Activated CD4-positive, alpha-beta T cell treated with anti-CD3 and anti-CD28 coated beads, Interleukin-2, Interleukin-4, amounts not matched to agents 100 ng/mL and 50 ng/mL, durations not matched to agents 16 hours and 8 hours (primary cell): ENCODE measurements around the gene DPM3.

Source experiments
- DNase-seq: peaks from one replicate; pipeline ENCODE4 v3.0.0-alpha.2; 2020; ENCODE audit warnings: low spot score

DPM3 gene

DNA sequence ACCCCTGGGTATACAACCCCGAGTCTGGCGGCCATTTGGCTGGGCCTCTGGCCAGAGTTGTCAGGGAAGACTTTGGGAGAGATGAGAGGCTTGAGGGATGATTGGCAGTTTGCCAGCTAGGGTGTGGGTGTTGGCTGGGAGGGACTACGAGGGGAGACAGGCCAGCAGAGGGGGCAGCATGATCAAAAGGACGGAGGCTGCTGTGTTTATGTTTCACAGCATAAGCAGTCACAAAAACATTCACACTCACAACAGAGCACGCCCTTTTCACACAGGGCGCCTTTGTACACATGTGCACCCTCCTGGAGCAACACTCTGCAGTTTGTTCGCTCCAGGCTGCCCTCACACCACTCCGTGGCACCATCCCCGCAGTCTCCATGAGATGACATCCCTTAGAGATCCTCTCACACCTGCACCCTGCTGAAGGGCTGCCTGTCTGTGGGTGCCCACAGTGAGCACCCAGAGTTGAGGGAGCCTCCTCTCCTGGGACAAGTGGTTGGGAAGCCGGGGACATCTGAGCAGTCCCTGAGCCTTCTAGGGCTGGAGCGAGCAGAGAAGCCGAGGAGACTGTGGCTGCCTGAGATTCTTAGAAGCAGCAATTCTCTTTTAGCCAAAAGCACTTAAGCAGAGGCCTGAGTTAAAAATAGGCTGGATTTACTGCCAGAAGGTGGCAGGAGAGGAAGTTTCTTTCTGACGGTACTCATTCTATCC, 46.3 kb downstream of the DPM3 start:
- no peak for DNase-seq

DNA sequence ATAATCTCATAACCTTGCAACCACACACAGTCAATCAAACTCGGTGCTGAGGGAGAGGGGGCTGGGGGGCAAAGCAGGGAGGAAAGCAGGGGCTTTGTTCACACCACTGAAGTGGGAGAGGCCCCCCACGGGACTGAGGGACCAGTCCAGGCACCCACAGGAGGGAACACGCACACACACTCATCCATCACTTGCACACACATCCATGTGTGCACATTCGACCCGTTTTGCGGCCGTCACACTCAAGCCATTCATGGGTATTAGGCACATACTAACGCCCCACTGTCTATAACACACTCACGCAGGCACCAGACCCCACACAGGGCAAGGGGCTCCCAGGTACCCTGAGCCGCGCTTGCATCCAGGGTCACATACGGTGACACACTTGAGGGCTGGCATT, 47.7 kb downstream of the DPM3 start:
- no peak for DNase-seq

DNA sequence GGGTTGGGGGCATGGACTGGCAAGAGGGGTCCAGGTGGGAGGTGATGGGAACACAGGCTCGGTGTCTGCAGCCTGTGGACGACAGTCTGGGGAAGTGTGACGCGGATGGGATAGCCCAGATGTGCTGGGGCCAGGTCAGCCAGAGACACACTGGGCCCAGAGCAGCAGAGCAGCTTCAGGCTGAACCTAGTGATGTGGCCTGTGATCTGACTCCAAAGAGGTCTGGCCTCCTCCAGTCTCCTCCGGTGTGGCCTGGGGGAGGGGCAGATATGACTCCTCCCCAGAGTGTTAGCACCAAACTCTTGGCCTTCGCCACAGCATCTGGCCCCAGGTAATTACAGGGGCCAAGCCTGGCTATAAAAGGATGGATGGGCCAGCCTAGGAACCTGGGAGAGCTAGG, 48.2 kb downstream of the DPM3 start:
- DNase-seq: no peak

DNA sequence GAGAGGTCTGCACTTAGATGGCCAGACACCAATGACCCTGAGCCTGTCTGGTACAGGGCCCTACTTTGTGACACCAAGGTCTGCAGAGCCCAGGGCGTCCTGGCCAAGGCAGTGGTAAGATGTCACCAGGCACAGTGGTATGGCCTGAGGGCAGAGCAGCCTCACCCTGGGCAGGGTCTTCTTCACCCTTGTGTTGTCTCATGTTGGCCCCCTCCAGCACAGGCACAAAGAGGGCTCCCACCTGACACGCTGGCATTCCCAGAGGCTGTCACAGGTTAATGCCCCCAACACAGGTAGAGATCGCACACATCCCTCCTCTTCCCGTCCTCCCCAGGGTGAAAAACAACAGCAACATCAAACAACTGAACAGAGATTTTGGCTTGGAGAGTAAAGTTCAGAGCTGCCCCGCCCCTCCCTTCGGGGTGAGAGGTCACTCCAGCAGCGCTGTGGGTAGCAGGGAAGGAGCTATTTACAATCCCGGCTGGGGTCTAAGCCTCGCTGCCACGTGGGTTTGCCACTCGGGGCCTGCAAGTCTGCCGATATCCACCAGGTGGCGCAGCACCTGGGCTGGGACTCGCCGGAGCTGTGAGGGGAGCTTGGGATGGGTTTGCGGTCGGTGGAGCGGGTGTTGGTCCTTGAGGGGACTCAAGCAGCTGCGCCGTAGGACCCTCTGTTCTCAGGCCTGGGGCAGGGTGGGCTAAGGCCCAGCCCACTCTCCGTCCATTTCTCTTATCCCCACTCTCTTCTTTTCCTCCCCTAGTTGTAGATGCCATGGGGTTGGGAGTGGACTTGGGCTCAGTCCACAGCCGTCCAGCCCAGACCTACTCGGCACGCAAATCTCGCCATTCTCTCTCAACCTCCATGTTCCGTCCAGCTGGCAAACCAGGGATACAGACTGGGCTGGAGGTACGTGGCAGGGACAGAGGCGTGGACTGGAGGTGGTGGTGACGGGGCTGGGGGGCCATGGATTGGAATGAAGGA, 49.0 kb downstream of the DPM3 start:
- DNase-seq: peak; percentile 85
